ENCODE measurements around the gene OTUD4. TPM values are rescaled to one million over a fixed set of nuclear protein-coding genes. Genes with fewer than 3 reads are reported as not detected.

The OTUD4 gene
- total and polyA plus RNA-seq, 12 donors: 12.8 to 35.7 (median 27.6) TPM

GRCh38 chr4:145097821-145098674, 82.3 kb downstream of the OTUD4 start, which contains the start of the genes ABCE1 and ANAPC10:
TSS of gene ABCE1 (plus strand) at chr4:145098311. CDS start at chr4:145104413, 6,102 bp downstream.
TSS of gene ANAPC10 (minus strand) at chr4:145098196. CDS start at chr4:145096099, 2,097 bp downstream.
- Histone ChIP-seq H3K4me1 (replicated peaks in 1 of 2) (peaks cover 19 to 52% of the 10 kb centered on the region in 2 donors), H3K27ac (peak within 1 kb of the TSS; percentile 79 to 97 (median 94)), H3K27me3 (no peaks in the 10 kb centered on the region), H3K4me3 (peak within 1 kb of the TSS; percentile 35 to 89 (median 65)), H3K36me3 (replicated peaks in 1 of 2) (peaks cover 0 to 6% of the 10 kb centered on the region in 2 donors), H3K9me3 (replicated peaks in 1 of 3) (peaks cover 0 to 7% (median 0%) of the 10 kb centered on the region in 3 donors)
- TF ChIP-seq CTCF (IDR thresholded peaks at IDR 0.05) (peak in 4 of 6 experiments; percentile 23 to 47 (median 30)), POLR2A (IDR thresholded peaks at IDR 0.05) (peak; percentile 45 to 52)
- WGBS, 4 donors: 0 to 1% (median 0%) methylated on average over 19 to 67 of the region's 67 CpGs
- intact Hi-C loops (cut with DNase I): loop anchor here in 1 of 2 donors (10.0 kb wide), 1 partner anchor 923 kb away; no protein-coding TSS in a partner anchor
- peak; percentile 95 to 98 (median 98) for DNase-seq

- H3K9me3 ChIP-seq (replicated peaks in 1 of 3): peaks cover 0 to 7% (median 0%) of the 10 kb centered on the region in 3 donors
- peaks cover 19 to 46% of the 10 kb centered on the region in 2 donors for H3K4me1 ChIP-seq (replicated peaks in 1 of 2)
- intact Hi-C loops (cut with DNase I): loop anchor here in 1 of 2 donors (10.0 kb wide), 1 partner anchor 923 kb away; no protein-coding TSS in a partner anchor
- no peak for DNase-seq
- no peaks in the 10 kb centered on the region for H3K27me3 ChIP-seq
- H3K4me3 ChIP-seq: peak overlapping the region; percentile 18 to 89 (median 58)
- no peak for TF ChIP-seq POLR2A (IDR thresholded peaks at IDR 0.05)
- TF ChIP-seq CTCF (IDR thresholded peaks at IDR 0.05): no peak
- peaks cover 0 to 7% of the 10 kb centered on the region in 2 donors for H3K36me3 ChIP-seq (replicated peaks in 1 of 2)
- 9 to 10% (median 9%) methylated on average over 10 of the region's 10 CpGs for WGBS, 4 donors
- H3K27ac ChIP-seq: peak overlapping the region; percentile 79 to 97 (median 94)
Measured at GRCh38 chr4:145097331-145097820, 83.0 kb downstream of the OTUD4 start.

- DNase-seq: no peak
- no peak overlapping the region for H3K4me3 ChIP-seq
- no peak overlapping the region for H3K27ac ChIP-seq
- H3K27me3 ChIP-seq: no peaks in the 10 kb centered on the region
- TF ChIP-seq POLR2A (IDR thresholded peaks at IDR 0.05): no peak
- no peak for TF ChIP-seq CTCF (IDR thresholded peaks at IDR 0.05)
- 96 to 100% (median 97%) methylated on average over 2 of the region's 2 CpGs for WGBS, 4 donors
- peaks cover 0 to 7% (median 0%) of the 10 kb centered on the region in 3 donors for H3K9me3 ChIP-seq (replicated peaks in 1 of 3)
- H3K4me1 ChIP-seq (replicated peaks in 1 of 2): peaks cover 8 to 13% of the 10 kb centered on the region in 2 donors
- intact Hi-C loops (cut with DNase I): loop anchor here in 1 of 2 donors (10.0 kb wide), 1 partner anchor 919 kb away; no protein-coding TSS in a partner anchor
- peaks cover 0 to 7% of the 10 kb centered on the region in 2 donors for H3K36me3 ChIP-seq (replicated peaks in 1 of 2)
Measured at GRCh38 chr4:145093638-145094037, 86.8 kb downstream of the OTUD4 start.

- intact Hi-C loops (cut with DNase I): loop anchor here in 1 of 2 donors (10.0 kb wide), 1 partner anchor 916 kb away; no protein-coding TSS in a partner anchor
- H3K4me3 ChIP-seq: no peak overlapping the region
- H3K27ac ChIP-seq: peak overlapping the region in 1 of 5 donors; percentile 2
- peaks cover 0 to 7% of the 10 kb centered on the region in 2 donors for H3K36me3 ChIP-seq (replicated peaks in 1 of 2)
- peaks cover 0 to 7% (median 0%) of the 10 kb centered on the region in 3 donors for H3K9me3 ChIP-seq (replicated peaks in 1 of 3)
- no peak for DNase-seq
- H3K4me1 ChIP-seq (replicated peaks in 1 of 2): no peaks in the 10 kb centered on the region
- H3K27me3 ChIP-seq: no peaks in the 10 kb centered on the region
- 82 to 88% (median 84%) methylated on average over 1 of the region's 1 CpG for WGBS, 4 donors
- TF ChIP-seq POLR2A (IDR thresholded peaks at IDR 0.05): no peak
- TF ChIP-seq CTCF (IDR thresholded peaks at IDR 0.05): no peak
Measured at GRCh38 chr4:145090380-145090779, 90.0 kb downstream of the OTUD4 start.
